RWPE2 (cell line): ENCODE results near the gene RASSF7.

ENCODE experiments used
- ATAC-seq: fragments of 200-7000 bp; cut with Tn5 transposase; 3 replicates; pipeline ENCODE4 v1.9.1; 2021; ENCODE audit warnings: low read depth
- DNase-seq: peaks from one replicate; pipeline ENCODE4 v3.0.0-alpha.2; 2020; ENCODE audit warnings: low spot score
- H3K27ac ChIP-seq: fragments of 450-650 bp; 2 replicates; pipeline ENCODE4 v1.5.1; 2017; ENCODE audit warnings: mild to moderate bottlenecking; ENCODE audit not compliant: poor library complexity, severe bottlenecking
- H3K27me3 ChIP-seq: fragments of 250-450 bp; sonication (Bioruptor Pico); 2 replicates; pipeline ENCODE4 v1.5.1; 2021; ENCODE audit warnings: mild to moderate bottlenecking, moderate library complexity; ENCODE audit not compliant: insufficient read depth, poor library complexity, severe bottlenecking
- H3K36me3 ChIP-seq: fragments of 250-450 bp; sonication (Bioruptor Pico); 2 replicates; pipeline ENCODE4 v1.5.1; 2020; ENCODE audit warnings: low read depth, mild to moderate bottlenecking, moderate library complexity
- H3K4me1 ChIP-seq: fragments of 250-450 bp; sonication (Bioruptor Pico); 2 replicates; pipeline ENCODE4 v1.5.1; 2021; ENCODE audit warnings: mild to moderate bottlenecking, moderate library complexity; ENCODE audit not compliant: insufficient read depth, poor library complexity, severe bottlenecking
- H3K4me3 ChIP-seq: fragments of 250-450 bp; sonication (Bioruptor Pico); 2 replicates; pipeline ENCODE4 v1.5.1; 2021; ENCODE audit warnings: mild to moderate bottlenecking, moderate library complexity; ENCODE audit not compliant: severe bottlenecking
- H3K9me3 ChIP-seq: fragments of 250-450 bp; sonication (Bioruptor Pico); 2 replicates; pipeline ENCODE4 v1.5.1; 2021; ENCODE audit warnings: mild to moderate bottlenecking, moderate library complexity; ENCODE audit not compliant: severe bottlenecking
- CTCF ChIP-seq: fragments of 450-650 bp; IDR thresholded peaks from one replicate; pipeline ENCODE4 v1.5.1; 2017; ENCODE audit warnings: mild to moderate bottlenecking, moderate library complexity; ENCODE audit not compliant: poor library complexity, severe bottlenecking

RASSF7 gene

GRCh38 chr11:533586-534395, 27.0 kb upstream of the RASSF7 start:
- no peaks in the 10 kb centered on the region for H3K27me3 ChIP-seq
- TF ChIP-seq CTCF = no peak
- H3K9me3 ChIP-seq = no peaks in the 10 kb centered on the region
- H3K27ac ChIP-seq = peak overlapping the region; percentile 91
- H3K4me3 ChIP-seq = peak overlapping the region; percentile 88
- peak; percentile 60 for DNase-seq
- no peak for ATAC-seq
- H3K36me3 ChIP-seq = peaks cover 28% of the 10 kb centered on the region
- H3K4me1 ChIP-seq = no peaks in the 10 kb centered on the region

GRCh38 chr11:534396-535209, 26.2 kb upstream of the RASSF7 start:
- DNase-seq (peak; percentile 91), ATAC-seq (peak; percentile 43)
- peak; percentile 10 for TF ChIP-seq CTCF
- Histone ChIP-seq H3K4me3 (peak overlapping the region; percentile 88), H3K27me3 (no peaks in the 10 kb centered on the region), H3K9me3 (no peaks in the 10 kb centered on the region), H3K27ac (peak overlapping the region; percentile 91), H3K36me3 (peaks cover 28% of the 10 kb centered on the region), H3K4me1 (no peaks in the 10 kb centered on the region)

GRCh38 chr11:535210-535518, 25.6 kb upstream of the RASSF7 start:
- DNase-seq (no peak), ATAC-seq (no peak)
- Histone ChIP-seq H3K4me3 (peak overlapping the region; percentile 88), H3K27me3 (no peaks in the 10 kb centered on the region), H3K36me3 (peaks cover 28% of the 10 kb centered on the region), H3K9me3 (no peaks in the 10 kb centered on the region), H3K27ac (peak overlapping the region; percentile 91), H3K4me1 (no peaks in the 10 kb centered on the region)
- no peak for TF ChIP-seq CTCF

GRCh38 chr11:535519-536454, 25.0 kb upstream of the RASSF7 start, which contains the start of gene HRAS:
TSS of gene HRAS (minus strand) at chr11:535576.
- ATAC-seq (peak; percentile 79), DNase-seq (peak; percentile 94)
- H3K27ac ChIP-seq = peak within 1 kb of the TSS; percentile 91

More at GRCh38 chr11:535519-536454, 25.0 kb upstream of the RASSF7 start, which contains the start of gene HRAS:
- Histone ChIP-seq H3K4me1 (no peaks in the 10 kb centered on the region), H3K4me3 (peak within 1 kb of the TSS; percentile 88), H3K36me3 (peaks cover 28% of the 10 kb centered on the region), H3K27me3 (no peaks in the 10 kb centered on the region), H3K9me3 (no peaks in the 10 kb centered on the region)
- no peak for TF ChIP-seq CTCF
